ENCODE measurements around the gene AVPR2.

AVPR2 gene

DNA sequence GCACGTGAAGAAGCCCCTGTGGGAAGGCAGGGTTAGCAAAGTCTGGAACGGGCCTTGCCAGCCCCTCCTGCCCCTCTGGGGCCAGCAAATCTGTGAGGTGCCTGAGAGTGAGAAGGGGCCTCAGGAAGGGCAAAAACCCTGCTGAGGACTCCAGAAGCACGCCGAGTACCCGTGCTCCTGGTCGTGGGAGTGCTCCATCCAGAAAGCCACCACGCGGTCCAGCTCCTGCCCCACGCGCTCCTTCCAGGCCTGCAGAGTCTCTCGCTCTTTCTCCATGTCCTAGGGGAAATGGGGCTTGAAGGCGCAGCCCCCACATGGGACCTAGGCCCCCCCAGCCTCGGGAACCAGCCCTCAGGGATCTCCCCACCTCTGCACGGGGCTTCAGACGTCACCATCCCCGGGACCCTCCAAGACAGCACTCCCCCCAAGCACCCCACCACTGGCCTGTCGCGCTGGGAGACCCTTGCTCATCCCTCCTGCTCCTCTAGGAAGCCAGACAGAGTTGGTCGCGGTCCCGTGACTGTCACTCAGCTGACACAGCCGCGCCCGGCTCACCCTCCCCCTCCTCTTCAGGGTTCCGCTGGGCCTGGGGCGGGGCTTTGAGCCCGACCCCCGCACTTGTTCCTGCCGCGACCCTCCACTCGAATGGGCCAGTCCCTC, 39.8 kb downstream of the AVPR2 start, which contains the start of gene RENBP:
TSS of gene RENBP (minus strand) at position 504 of the 660 bp plus-strand sequence. CDS start at position 471, 33 bp downstream.
- DNase-seq (ENCODE audit: low spot score) = no peak
- in situ Hi-C loops (cut with MboI; ENCODE audit: low pct_unique_long_range_greater_than_20kb, low sequenced_read_pairs, unreplicated experiment) = loop anchor here (10.0 to 25.0 kb wide), 2 partner anchors 189 to 982 kb away; no protein-coding TSS in a partner anchor
- TF ChIP-seq, protein P1, sequence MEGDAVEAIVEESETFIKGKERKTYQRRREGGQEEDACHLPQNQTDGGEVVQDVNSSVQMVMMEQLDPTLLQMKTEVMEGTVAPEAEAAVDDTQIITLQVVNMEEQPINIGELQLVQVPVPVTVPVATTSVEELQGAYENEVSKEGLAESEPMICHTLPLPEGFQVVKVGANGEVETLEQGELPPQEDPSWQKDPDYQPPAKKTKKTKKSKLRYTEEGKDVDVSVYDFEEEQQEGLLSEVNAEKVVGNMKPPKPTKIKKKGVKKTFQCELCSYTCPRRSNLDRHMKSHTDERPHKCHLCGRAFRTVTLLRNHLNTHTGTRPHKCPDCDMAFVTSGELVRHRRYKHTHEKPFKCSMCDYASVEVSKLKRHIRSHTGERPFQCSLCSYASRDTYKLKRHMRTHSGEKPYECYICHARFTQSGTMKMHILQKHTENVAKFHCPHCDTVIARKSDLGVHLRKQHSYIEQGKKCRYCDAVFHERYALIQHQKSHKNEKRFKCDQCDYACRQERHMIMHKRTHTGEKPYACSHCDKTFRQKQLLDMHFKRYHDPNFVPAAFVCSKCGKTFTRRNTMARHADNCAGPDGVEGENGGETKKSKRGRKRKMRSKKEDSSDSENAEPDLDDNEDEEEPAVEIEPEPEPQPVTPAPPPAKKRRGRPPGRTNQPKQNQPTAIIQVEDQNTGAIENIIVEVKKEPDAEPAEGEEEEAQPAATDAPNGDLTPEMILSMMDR (IDR thresholded peaks at IDR 0.05; ENCODE audit: extremely low read depth, insufficient read depth, missing control alignments) = no peak

DNA sequence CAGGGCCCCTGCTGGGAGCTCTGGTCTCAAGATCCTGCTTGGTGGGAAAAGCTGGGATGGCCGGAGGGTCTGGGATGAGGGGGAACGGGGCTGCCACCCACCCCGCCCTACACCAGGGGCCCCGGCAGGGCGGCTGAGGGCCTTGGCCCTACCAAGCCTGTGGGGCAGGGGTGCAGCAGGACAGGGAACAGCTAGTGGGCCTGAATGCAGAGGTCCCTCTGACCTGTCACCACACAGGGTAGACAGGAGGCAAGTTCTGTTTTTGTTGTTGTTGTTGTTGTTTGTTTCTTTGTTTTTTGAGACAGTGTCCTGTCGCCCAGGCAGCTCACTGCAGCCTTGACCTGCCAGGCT, 40.3 kb downstream of the AVPR2 start:
- TF ChIP-seq, protein P1 (IDR thresholded peaks at IDR 0.05; ENCODE audit: extremely low read depth, insufficient read depth, missing control alignments) = no peak
- in situ Hi-C loops (cut with MboI; ENCODE audit: low pct_unique_long_range_greater_than_20kb, low sequenced_read_pairs, unreplicated experiment) = loop anchor here (10.0 to 25.0 kb wide), 2 partner anchors 190 to 982 kb away; no protein-coding TSS in a partner anchor
- DNase-seq (ENCODE audit: low spot score) = no peak

DNA sequence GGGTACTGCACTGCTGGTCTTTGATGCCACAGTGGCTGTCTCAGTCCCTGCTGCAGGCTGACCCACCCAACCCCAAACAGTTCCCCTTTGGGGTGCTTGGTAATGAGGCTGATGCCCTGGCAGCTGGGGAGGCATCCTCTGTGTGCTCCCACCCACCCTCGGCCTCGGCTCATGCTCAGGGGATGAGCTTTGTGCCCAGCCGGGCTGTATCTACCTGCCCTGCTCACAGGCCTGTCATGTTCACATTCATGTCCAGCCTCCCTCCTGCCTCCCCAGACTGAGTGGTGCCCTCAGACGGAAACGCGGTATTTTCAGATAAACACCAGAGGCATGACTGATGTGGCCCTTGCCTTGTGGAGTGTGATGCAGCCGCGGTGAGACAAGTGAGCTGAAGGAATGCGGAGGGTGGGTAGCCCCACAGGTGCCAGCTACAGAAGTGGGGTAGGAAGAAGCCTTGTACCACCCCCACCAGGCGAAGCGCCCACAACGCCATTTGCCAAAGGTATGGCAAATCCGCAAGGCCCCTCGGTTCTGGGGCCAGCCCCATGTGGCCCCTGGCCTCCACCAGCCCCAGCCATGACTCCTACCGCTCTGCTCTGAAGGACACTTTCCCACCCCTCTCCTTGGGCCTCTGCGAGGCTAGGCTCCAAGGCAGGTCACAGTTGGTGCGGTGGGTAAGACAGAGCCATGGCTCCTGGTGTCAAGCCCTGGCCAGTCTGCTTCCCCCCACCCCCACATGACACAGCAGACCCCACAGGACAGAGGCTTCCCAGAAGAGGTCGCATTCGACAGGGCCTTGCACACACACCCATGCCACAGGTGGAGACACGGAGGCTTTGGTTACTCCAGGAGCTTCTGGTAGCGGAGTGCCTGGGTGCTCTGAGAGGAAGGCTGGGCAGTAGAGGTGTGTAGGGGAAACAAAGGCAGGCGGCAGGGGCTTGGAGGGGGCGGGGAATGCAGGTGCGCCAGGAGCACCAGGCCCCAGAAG, 41.8 kb downstream of the AVPR2 start:
- in situ Hi-C loops (cut with MboI; ENCODE audit: low pct_unique_long_range_greater_than_20kb, low sequenced_read_pairs, unreplicated experiment) = loop anchor here (10.0 to 25.0 kb wide), 2 partner anchors 191 to 984 kb away; no protein-coding TSS in a partner anchor
- TF ChIP-seq, protein P1 (IDR thresholded peaks at IDR 0.05; ENCODE audit: extremely low read depth, insufficient read depth, missing control alignments) = no peak
- no peak for DNase-seq (ENCODE audit: low spot score)

DNA sequence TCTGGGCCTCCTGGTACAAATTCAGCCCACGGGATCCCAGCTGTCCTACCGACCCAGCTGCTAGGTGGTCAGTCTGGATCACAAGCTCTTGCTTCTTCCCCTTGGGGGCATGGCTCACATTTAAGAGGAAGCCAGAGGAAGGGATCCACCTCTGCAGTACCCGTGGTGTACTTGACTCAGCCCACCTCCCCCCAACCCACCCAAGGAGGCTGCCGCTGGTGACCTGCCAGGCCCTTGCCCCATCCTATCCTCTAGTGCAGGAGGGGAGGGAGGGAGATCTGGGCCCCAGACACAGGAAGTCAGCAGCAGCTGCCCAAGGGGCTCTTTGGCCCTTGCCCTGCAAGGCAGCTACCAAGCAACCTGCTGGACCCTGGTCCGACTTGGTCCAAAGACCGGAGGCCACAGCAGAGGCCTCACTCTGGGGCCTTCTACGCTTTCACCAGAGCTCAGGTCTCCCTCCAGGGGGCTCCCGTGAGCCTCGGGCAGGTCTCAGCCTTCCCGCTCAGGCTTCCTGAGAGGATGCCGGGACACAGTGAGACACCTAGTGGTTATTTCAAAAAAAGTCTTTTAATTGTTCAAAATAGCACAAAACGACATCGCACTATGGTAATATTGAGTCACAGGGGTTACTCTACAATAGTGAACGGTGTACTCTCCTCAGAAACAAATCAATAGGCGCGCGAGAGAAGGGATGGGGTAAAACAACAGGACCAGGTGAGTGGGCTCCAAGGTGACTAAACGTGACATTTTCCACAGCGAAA, 42.7 kb downstream of the AVPR2 start:
- in situ Hi-C loops (cut with MboI; ENCODE audit: low pct_unique_long_range_greater_than_20kb, low sequenced_read_pairs, unreplicated experiment) = loop anchor here (10.0 to 25.0 kb wide), 2 partner anchors 192 to 985 kb away; no protein-coding TSS in a partner anchor
- peak; percentile 87 for DNase-seq (ENCODE audit: low spot score)
- TF ChIP-seq, protein P1 (IDR thresholded peaks at IDR 0.05; ENCODE audit: extremely low read depth, insufficient read depth, missing control alignments) = peak; percentile 88

DNA sequence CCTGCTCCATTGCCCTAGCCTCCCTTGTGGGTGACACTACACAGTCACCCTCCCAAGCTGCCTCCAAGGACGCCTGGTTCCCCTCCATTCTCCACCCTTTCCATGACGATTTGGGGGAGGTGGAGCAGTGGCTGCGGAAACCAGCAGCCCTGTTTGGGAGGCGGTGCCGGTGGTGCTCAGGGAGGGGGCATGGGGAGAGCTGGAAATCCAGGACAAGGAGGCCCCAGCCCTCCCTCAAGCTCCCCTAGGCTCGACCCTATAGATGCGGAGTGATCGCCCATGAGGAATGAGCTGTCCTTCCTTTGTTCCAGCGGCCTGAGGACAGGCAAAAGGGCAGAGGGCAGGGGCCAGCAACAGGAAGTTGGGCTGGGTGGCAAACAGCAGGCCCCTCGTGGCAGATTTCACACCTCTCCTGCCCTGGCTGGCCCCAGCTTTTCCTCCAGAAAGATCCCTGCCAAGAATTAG, 43.6 kb downstream of the AVPR2 start:
- DNase-seq (ENCODE audit: low spot score) = no peak
- TF ChIP-seq, protein P1 (IDR thresholded peaks at IDR 0.05; ENCODE audit: extremely low read depth, insufficient read depth, missing control alignments) = no peak
- in situ Hi-C loops (cut with MboI; ENCODE audit: low pct_unique_long_range_greater_than_20kb, low sequenced_read_pairs, unreplicated experiment) = loop anchor here (10.0 to 25.0 kb wide), 2 partner anchors 193 to 986 kb away; no protein-coding TSS in a partner anchor

Measured in GM13977 (cell line).